ENCODE measurements around the gene SGSM1.
"Not testable (repeated sequence)": the region's sequence is repeated elsewhere in the genome, so short reads cannot be mapped to it uniquely, and the experiment has no call there.

SGSM1 gene

DNA sequence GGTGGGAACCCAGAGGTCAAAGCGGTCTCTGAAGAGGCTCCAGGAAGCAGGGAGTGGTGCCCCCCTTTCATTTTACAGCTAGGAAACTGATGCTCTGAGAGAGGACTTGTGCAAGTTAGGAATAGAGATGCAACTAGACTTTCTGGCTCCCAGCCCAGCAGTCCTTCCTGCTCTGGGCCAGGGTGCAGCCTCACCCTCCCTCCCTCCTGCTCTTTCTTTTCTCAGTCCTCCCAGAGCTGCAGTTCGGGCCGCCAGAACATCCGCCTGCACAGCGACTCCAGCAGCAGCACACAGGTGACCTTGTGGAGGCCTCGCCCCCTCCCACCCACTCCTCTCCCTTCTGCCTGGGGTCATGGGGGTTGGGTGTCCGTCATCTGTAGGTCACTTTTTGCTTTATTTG is 89.0 kb downstream of the SGSM1 start:
- peak in 1 of 2 experiments; percentile 3 for DNase-seq

- DNase-seq: no peak
Observed at GRCh38 chr22:24901448-24901847, 95.4 kb downstream of the SGSM1 start.

GRCh38 chr22:24905909-24906308 is 99.9 kb downstream of the SGSM1 start:
- DNase-seq: no peak

DNA sequence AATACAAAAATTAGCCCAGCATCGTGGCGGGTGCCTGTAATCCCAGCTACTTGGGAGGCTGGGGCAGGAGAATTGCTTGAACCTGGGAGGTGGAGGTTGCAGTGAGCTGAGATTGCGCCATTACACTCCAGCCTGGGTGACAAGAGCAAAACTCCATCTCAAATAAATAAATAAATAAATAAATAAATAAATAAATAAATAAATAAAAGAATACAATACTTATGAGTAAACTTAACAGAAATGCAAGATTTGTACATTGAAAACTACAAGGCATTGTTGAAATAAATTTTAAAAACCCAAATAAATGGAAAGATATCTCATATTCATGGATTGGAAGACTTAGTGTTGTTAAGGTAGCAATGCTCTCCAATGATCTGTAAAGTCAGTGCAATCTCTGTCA is 101.1 kb downstream of the SGSM1 start:
- DNase-seq: not testable (repeated sequence)

- no peak for DNase-seq
Observed at GRCh38 chr22:24920029-24920428, 114.0 kb downstream of the SGSM1 start.

DNA sequence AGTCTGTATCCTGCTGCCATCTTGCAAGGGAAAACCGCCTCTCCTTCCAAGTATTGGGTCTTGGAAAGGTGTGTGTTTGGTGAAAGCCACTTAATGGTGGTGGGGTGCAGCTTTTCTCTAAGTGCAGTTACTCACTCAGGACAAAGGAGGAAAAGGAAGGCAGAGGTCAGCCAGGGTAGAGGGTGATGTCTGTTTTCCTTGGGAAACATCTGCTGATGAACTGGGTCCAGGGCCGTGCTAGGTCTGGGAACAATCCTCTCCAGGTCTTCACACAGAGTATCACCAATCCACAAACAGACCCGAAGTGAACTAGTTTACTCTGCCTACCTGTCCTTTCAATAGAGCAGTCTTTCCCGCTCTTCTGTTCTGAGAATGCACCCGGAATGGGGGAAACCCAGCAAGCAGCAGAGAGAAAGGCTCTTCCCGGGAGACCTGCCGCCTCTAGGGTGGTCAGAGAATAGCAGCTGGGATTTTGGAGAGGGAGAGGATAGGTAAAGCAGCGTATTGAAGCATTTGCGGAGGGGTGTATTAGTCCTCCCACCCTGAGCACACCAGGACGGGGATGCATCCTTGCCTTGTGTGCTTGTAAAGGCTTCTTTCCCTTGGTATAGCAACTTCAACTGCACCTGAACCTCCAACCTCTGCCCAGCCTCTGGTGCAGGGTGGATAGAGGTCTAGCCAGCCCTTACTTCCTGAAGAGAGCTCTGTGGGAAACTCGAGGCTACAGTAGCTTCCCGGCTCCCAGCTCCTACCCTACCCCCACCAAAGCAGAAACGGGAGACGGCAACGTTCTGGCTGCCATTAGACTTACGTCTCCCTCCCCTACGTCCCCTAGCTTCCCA is 119.8 kb downstream of the SGSM1 start:
- no peak for DNase-seq

DNA sequence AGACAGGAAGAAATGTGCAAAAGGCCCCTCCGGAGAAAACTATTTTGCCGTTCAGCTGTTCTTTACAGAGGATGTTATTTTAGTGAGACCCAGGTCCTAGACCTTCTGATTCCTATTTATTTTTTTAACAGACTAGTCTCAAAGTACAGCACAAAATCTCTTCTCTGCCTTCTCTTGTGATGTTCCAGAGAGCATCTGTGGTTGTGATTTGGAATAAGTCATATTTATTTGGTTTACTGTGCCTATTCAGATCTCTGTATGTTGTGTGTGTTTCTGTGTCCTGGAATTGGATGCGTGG is 120.4 kb downstream of the SGSM1 start:
- DNase-seq: no peak

DNA sequence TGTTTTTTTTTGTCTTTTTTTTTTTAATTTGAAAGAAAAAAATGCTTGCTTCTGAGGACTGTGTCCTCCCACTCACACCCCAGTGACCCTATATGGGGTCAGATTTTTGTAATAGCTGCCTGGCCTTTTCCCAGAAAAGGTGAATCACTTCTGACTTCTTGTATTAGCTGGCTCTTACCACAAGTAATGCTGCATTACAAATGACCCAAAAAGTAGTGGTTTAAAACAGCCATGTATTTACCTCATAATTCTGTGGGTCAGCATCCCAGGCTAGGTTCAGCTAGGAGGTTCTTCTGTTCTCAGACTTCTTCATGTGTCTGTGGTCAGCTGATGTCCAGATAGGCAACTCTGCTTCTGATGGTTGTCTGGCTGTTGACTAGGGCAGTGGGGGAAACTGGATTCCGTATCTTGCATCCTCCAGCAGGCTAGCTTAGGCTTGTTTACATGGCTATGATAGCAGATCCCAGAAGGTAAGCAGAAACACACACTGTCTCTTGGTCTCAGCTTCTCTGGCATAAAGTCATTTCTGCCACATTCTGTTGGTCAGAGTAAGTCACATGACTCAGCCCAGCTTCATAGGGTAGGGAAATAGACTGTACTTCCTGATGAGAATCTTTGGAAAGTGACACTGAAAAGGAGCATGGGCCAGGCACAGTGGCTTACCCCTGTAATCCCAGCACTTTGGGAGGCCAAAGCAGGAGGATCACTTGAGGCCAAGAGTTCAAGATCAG is 121.0 kb downstream of the SGSM1 start:
- DNase-seq: no peak

GRCh38 chr22:24928322-24928721 is 122.3 kb downstream of the SGSM1 start:
- no peak for DNase-seq

DNA sequence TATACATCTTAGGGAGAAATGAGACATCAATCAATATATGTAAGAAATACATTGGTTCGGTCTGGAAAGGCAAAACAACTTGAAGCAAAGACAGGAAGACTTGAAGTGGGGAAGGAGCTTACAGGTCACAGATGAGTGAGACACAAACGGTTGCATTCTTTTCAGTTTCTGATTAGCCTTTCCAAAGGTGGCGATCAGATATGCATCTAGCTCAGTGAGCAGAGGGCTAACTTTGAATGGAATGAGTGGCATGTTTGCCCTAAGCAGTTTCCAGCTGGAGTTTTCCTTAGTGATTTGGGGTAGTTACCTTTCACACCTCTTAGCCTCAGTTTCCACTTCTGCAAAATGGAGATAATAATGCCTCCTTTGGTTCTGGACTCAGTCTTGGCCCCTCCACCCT is 124.7 kb downstream of the SGSM1 start:
- no peak for DNase-seq

DNA sequence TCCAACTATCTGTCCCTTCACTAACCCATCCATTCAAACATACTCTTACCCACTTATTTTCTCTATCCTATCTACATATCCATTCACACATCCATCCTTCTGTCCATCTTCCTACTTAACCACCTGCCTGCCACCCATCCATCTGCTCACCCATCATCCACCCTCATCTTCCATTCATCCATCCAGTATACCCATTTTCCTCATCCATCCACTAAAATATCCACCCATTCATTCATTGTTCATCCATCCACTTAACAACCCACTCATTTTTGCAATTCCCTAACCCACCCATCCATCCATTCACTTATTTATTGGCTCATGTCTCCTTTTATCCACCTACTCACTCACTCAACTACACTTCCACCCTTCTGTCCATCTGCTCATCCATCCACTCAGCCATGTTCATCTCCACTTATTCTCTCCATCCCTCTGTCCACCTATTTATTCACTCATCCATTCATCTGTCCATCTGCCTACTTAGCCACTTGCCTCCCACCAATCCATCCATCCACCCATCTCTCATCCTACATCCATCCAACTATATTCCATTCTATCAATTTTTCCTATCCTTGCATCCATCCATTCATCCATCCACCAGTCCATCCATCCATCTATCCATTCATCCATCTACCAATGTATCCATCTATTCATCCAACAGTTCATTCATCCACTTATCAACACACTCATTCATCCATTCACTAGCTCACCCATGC is 129.9 kb downstream of the SGSM1 start:
- DNase-seq: no peak

DNA sequence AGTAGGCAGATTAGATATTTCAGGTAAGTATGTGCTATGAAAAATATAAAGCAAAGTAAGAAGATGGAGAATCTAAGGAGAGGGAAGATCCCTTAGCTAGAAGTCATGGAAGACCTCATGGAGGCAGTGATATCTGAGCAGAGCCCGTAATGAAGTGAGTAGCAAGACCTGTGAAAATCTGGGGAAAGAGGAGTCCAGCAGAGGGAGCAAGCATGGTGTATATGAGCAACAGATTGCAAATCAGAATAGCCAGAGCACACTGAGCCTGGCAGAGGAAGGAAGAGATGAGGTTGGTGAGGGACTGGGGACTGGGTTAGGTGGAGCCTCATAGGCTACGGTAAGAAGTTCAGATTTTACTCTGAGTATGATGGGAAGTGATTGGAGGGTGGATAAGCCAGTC is 131.1 kb downstream of the SGSM1 start:
- DNase-seq: peak; percentile 21 to 30

DNA sequence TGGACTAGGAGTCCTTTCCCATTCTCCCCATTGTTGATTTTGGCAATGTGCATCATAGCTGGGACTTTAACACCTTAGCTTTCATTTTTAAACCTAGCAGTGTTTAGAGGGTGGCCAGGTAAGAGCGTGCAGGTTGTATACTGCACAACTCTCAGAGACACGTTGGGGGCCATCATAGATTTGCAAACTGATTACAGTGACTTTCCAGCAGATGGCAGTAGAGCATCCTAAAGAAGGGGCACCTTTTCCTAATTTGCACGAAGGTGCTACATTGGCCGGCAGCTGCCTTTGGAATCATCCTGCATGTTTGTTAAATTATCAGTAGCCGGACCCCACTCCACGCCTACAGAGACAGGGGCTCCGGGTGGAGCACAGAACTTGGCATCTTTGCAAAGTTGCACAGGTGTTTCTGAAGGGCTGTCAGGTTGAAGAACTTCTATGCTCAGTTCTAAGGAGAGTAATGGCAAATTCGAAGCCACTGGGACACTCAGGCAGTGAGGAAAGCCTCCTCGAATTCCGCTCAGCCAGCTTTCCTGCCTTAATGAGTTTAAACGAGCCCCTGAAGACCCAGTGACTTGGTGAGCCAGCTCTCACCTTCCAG is 132.8 kb downstream of the SGSM1 start:
- peak; percentile 34 to 56 for DNase-seq

- no peak for DNase-seq
Observed at GRCh38 chr22:24942301-24942700, 136.3 kb downstream of the SGSM1 start.

- DNase-seq: no peak
Observed at GRCh38 chr22:24944217-24944937, 138.4 kb downstream of the SGSM1 start.

DNA sequence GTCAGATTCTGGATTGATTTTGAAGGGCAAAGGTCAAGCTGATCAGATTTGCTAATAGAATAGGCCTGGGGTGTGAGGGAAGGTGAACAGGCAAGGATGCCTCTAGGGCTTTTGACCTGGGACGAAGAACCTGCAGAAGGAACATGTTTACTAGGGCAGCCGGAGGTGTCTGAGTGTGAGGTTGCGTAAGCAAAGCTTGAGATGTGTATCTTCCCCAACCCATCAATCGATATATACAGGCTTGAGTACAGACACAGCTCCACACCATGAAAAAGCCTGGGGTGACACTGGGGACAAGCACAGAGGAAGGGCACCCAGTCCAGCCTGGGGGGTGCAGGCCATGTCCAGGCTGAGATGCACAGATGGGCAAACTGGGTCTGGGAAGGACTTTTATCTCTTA is 139.4 kb downstream of the SGSM1 start:
- DNase-seq: no peak

GRCh38 chr22:24947383-24947782 is 141.4 kb downstream of the SGSM1 start:
- no peak for DNase-seq

GRCh38 chr22:24947881-24948280 is 141.9 kb downstream of the SGSM1 start:
- DNase-seq: no peak

DNA sequence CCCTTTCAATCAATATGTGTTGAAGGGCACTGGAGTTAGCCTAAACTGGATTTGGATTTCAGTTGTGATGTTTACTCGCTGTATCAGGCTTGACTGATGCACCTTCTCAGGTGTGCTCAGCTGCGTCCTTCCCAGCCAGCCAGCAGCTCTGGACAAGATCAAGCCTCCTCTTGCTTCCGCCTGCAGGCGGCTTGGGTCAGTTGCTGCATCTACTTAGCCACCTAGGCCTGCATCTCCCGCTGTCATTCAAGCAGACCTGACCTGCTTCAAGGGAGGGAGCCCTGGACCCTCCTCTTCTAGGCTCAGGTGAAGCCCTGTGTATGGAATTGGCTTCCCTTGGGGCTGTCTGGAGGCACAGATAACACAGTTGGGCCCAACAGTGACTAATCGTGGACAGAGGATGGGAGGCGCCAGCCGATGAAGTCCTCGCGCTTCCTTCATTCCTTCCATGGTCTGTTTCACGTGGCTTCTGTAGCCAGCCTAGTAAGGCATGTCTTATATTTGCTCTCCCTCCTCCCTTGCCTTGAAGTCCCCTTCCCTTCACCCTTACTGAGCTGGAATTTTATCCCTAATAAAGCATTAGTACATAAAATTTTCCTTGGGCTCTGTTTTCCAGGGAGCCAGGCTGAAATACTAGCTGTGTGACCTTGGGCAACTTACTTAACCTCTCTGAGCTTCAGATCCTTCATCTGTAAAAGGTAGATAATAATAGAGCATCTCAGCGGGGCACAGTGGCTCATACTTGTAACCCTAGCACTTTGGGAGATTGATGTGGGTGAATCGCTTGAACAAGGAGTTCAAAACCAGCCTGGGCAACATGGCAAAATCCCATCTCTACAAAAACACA is 142.6 kb downstream of the SGSM1 start:
- DNase-seq: no peak

DNA sequence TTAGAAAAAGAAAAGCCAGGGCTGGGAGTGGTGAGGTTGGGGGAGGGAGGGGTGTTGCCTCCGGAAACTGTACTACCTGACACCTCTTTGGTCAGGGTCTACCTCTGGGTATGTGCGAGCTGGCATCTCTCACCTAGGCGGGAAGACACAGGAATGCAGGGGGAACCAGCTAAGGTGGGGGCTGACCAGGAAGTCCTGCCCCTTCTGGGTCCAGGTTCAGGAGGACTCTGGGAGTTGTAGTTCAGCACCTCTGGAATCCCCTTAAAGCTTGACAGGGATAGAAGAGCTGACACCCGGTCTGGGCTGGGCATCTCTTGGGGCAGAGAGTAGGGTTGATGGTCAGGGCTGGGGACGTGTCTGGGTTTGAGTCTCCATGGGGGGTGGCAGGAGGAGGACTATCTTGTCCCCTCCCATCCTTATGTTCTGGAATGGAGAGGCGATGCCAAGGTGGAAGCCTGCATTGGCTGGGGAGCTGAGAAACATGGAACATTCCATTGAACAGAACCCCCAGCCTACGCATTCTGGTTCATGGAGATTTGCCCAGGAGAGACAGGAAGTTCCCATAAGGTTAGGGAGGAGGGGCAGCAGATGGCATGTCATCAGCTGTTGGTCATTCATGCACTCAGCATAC is 144.4 kb downstream of the SGSM1 start:
- no peak for DNase-seq

Data from Kasumi-1 (cell line).